ENCODE results near the gene UBTF. TPM values are rescaled to one million over a fixed set of nuclear protein-coding genes. Genes with fewer than 3 reads are reported as not detected.

Gene UBTF
- polyA plus RNA-seq, 2 of the 4 experiments (the other 2 are of a cell fraction): 39.8 to 76.2 TPM

- TF ChIP-seq HOXA7 (CRISPR knock-in tag; IDR thresholded peaks at IDR 0.05): no peak
- no peak; the same call in 1 of the 2 replicates for TF ChIP-seq TP53 (CRISPR knock-in tag; IDR thresholded peaks at IDR 0.05)
- peak; percentile 3 to 88; a peak in 2 of 4 replicates for TF ChIP-seq CEBPB (IDR thresholded peaks at IDR 0.05)
- TF ChIP-seq EP300 (IDR thresholded peaks at IDR 0.05): no peak
- no peak for TF ChIP-seq HEYL (CRISPR knock-in tag; IDR thresholded peaks at IDR 0.05)
- no peak for TF ChIP-seq REST (IDR thresholded peaks at IDR 0.05)
- no peak for TF ChIP-seq POLR2AphosphoS2 (conservative IDR thresholded peaks at IDR 0.05; ENCODE audit: low read length)
- no peak for TF ChIP-seq BHLHE40 (IDR thresholded peaks at IDR 0.05; ENCODE audit: low read depth, low read length)
- no peak for TF ChIP-seq ZNF302 (CRISPR knock-in tag; IDR thresholded peaks at IDR 0.05)
- no peak for TF ChIP-seq GATA3 (IDR thresholded peaks at IDR 0.05; ENCODE audit: borderline replicate concordance)
- no peak for TF ChIP-seq EHF (CRISPR knock-in tag; IDR thresholded peaks at IDR 0.05)
- no peak for TF ChIP-seq USF2 (IDR thresholded peaks at IDR 0.05)
- no peak for TF ChIP-seq CBX2 (IDR thresholded peaks at IDR 0.05; ENCODE audit: borderline replicate concordance, low read depth)
- 0 out of 5 replicates have a peak, but pooled peaks of 1 of the 2 experiments have one; percentile 1 for TF ChIP-seq JUN (IDR thresholded peaks at IDR 0.05)
- TF ChIP-seq PHF8 (IDR thresholded peaks at IDR 0.05; ENCODE audit: borderline replicate concordance, low read depth): no peak
- TF ChIP-seq RNF2 (IDR thresholded peaks at IDR 0.05; ENCODE audit: borderline replicate concordance, low read depth): no peak
These were observed 15.6 kb downstream of the UBTF start (continued) for GRCh38 chr17:44203731-44204440.

DNA sequence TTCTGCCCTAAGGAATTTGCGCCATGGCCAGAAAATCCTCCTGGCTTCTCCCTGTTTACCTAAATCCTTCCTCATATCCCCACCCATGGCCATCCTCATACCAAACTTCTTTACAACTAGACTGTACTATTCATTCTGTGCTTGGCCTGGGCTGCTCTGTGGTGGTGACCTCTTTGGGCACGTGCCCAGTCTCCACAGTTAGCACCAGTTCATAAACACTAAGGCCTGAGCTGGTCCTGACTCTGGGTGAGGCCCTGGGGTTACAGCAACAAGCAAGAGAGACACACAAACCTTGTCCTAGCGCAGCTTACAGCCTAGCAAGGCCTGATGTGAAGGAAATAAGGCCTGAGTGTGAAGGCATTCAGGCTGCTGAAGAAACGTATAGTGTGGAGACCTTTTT is 16.7 kb downstream of the UBTF start:
- H3K27ac ChIP-seq: 0 out of 6 replicates have a peak overlapping the region, but pooled peaks of 1 of the 2 experiments have one; percentile 4
- FAIRE-seq (no peak), ATAC-seq (no peak), DNase-seq (ENCODE audit: low read depth in 1 of 2, low spot score in 1 of 2) (no peak)
- H3K4me2 ChIP-seq: no peak overlapping the region
- H3K9me3 ChIP-seq: no peaks in the 10 kb centered on the region
- WGBS (ENCODE audit: missing lambda C conversion rate): 88% methylated on average over 4 of the region's 4 CpGs
- H3K4me1 ChIP-seq: peaks cover 29% of the 10 kb centered on the region
- no peak overlapping the region for H3K4me3 ChIP-seq
- ChIA-PET POLR2A (no interaction called here), CTCF (interaction anchor here (0.9 to 5.2 kb wide), 5 partner anchors 9 to 133 kb away, joined by 3 to 68 read pairs (median 12); partner anchors contain the start of gene UBTF)
- no peak for TF ChIP-seq EP300 (IDR thresholded peaks at IDR 0.05)
- no peak for TF ChIP-seq CHD2 (IDR thresholded peaks at IDR 0.05; ENCODE audit: low read length, partially characterized antibody)
- TF ChIP-seq POLR2AphosphoS2 (conservative IDR thresholded peaks at IDR 0.05; ENCODE audit: low read length): no peak
- TF ChIP-seq ZC3H11A (IDR thresholded peaks at IDR 0.05): no peak
- TF ChIP-seq EHMT2 (IDR thresholded peaks at IDR 0.05; ENCODE audit: low read depth): no peak
- no peak for TF ChIP-seq JUNB (IDR thresholded peaks at IDR 0.05)
- TF ChIP-seq EHF (CRISPR knock-in tag; IDR thresholded peaks at IDR 0.05): no peak
- TF ChIP-seq, protein P1, sequence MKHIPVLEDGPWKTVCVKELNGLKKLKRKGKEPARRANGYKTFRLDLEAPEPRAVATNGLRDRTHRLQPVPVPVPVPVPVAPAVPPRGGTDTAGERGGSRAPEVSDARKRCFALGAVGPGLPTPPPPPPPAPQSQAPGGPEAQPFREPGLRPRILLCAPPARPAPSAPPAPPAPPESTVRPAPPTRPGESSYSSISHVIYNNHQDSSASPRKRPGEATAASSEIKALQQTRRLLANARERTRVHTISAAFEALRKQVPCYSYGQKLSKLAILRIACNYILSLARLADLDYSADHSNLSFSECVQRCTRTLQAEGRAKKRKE (CRISPR knock-in tag; IDR thresholded peaks at IDR 0.05; ENCODE audit: low read depth): no peak
- TF ChIP-seq NR3C1 (IDR thresholded peaks at IDR 0.05): no peak
- no peak for TF ChIP-seq ESRRA (IDR thresholded peaks at IDR 0.05; ENCODE audit: borderline replicate concordance, low read length)
- TF ChIP-seq RARB (CRISPR knock-in tag; IDR thresholded peaks at IDR 0.05): no peak
- TF ChIP-seq MAX (IDR thresholded peaks at IDR 0.05): no peak
- no peak for TF ChIP-seq RAD21 (conservative IDR thresholded peaks at IDR 0.05 in 1 of 2, IDR thresholded peaks at IDR 0.05 in 1 of 2)
- TF ChIP-seq MAFK (IDR thresholded peaks at IDR 0.05; ENCODE audit: partially characterized antibody): no peak
- TF ChIP-seq ZSCAN20 (CRISPR knock-in tag; IDR thresholded peaks at IDR 0.05): no peak
- TF ChIP-seq GATA3 (IDR thresholded peaks at IDR 0.05; ENCODE audit: borderline replicate concordance): no peak
